Ishikawa (cell line): ENCODE results near the gene SERGEF.

Experiments used
- CEBPB ChIP-seq: IDR thresholded peaks from 2 replicates; pipeline ENCODE4 v1.6.1; 2012
- CREB1 ChIP-seq: IDR thresholded peaks from 2 replicates; pipeline ENCODE4 v1.6.1; 2012; ENCODE audit warnings: low read depth
- EGR1 ChIP-seq: IDR thresholded peaks from 2 replicates; pipeline ENCODE4 v1.6.1; 2012
- EP300 ChIP-seq: IDR thresholded peaks from 2 replicates; pipeline ENCODE4 v1.6.1; 2012; ENCODE audit warnings: borderline replicate concordance
- FOXM1 ChIP-seq: IDR thresholded peaks from 2 replicates; pipeline ENCODE4 v1.6.1; 2012; ENCODE audit warnings: low read depth, borderline replicate concordance
- MAX ChIP-seq: IDR thresholded peaks from 2 replicates; pipeline ENCODE4 v1.6.1; 2012
- NFIC ChIP-seq: IDR thresholded peaks from 2 replicates; pipeline ENCODE4 v1.6.1; 2012
- RAD21 ChIP-seq: IDR thresholded peaks from 2 replicates; pipeline ENCODE4 v1.6.1; 2012; ENCODE audit warnings: low read depth
- REST ChIP-seq: IDR thresholded peaks from 2 replicates; pipeline ENCODE4 v1.6.1; 2012; ENCODE audit warnings: low read depth, mild to moderate bottlenecking
- TAF1 ChIP-seq: IDR thresholded peaks from 2 replicates; pipeline ENCODE4 v1.6.1; 2012; ENCODE audit warnings: low read depth, mild to moderate bottlenecking
- TCF12 ChIP-seq: IDR thresholded peaks from 2 replicates; pipeline ENCODE4 v1.6.1; 2012; ENCODE audit warnings: low read depth
- TEAD4 ChIP-seq: IDR thresholded peaks from 2 replicates; pipeline ENCODE4 v1.6.1; 2012
- USF1 ChIP-seq: IDR thresholded peaks from 2 replicates; pipeline ENCODE4 v1.6.1; 2012
- YY1 ChIP-seq: IDR thresholded peaks from 2 replicates; pipeline ENCODE4 v1.6.1; 2012; ENCODE audit warnings: low read depth
- ZBTB7A ChIP-seq: IDR thresholded peaks from 2 replicates; pipeline ENCODE4 v1.6.1; 2012; ENCODE audit warnings: low read depth

Gene SERGEF

GRCh38 chr11:17748044-17748443 is 264.8 kb downstream of the SERGEF start:
- TF ChIP-seq CREB1: no peak
- no peak for TF ChIP-seq YY1
- TF ChIP-seq FOXM1: no peak
- no peak for TF ChIP-seq TCF12
- no peak for TF ChIP-seq CEBPB
- TF ChIP-seq EGR1: no peak
- TF ChIP-seq EP300: no peak
- TF ChIP-seq MAX: no peak
- no peak for TF ChIP-seq TAF1

GRCh38 chr11:17747131-17747955 is 265.5 kb downstream of the SERGEF start:
- TF ChIP-seq RAD21 (no peak), NFIC (no peak)

- TF ChIP-seq RAD21 (no peak), ZBTB7A (no peak), TAF1 (no peak), CEBPB (no peak), TCF12 (no peak), NFIC (no peak), REST (no peak), TEAD4 (no peak), EP300 (no peak), CREB1 (no peak), YY1 (no peak), MAX (no peak), EGR1 (no peak), FOXM1 (no peak), USF1 (no peak)
These were observed 266.8 kb downstream of the SERGEF start for GRCh38 chr11:17746096-17746495.

GRCh38 chr11:17745023-17745772 is 267.6 kb downstream of the SERGEF start:
- no peak for TF ChIP-seq EGR1
- TF ChIP-seq TCF12: no peak
- TF ChIP-seq RAD21: no peak
- TF ChIP-seq CEBPB: no peak
- TF ChIP-seq TEAD4: no peak
- TF ChIP-seq USF1: no peak
- TF ChIP-seq CREB1: no peak
- no peak for TF ChIP-seq YY1
- TF ChIP-seq MAX: no peak
- TF ChIP-seq ZBTB7A: no peak
- no peak for TF ChIP-seq NFIC
- no peak for TF ChIP-seq FOXM1
- no peak for TF ChIP-seq TAF1
- TF ChIP-seq REST: no peak
- TF ChIP-seq EP300: no peak

- TF ChIP-seq ZBTB7A (no peak), EGR1 (no peak), USF1 (no peak), RAD21 (no peak), TAF1 (no peak), TCF12 (no peak), CREB1 (no peak), MAX (no peak), YY1 (no peak), NFIC (no peak)
These were observed 268.5 kb downstream of the SERGEF start for GRCh38 chr11:17744151-17744940.
